Glomerular visceral epithelial cell (primary cell): Measurements from ENCODE around the gene VWC2L.

Experiments
- DNase-seq: peaks from one replicate; pipeline ENCODE4 v3.0.0-alpha.2; 2016; ENCODE audit errors: extremely low spot score

The VWC2L gene

GRCh38 chr2:214469728-214470127 lies 58.9 kb downstream of the VWC2L start:
- DNase-seq, result no peak

- no peak for DNase-seq
These were observed 60.5 kb downstream of the VWC2L start for GRCh38 chr2:214471382-214471781.

- no peak for DNase-seq
These were observed 61.1 kb downstream of the VWC2L start for GRCh38 chr2:214471990-214472389.

GRCh38 chr2:214477305-214477704 lies 66.5 kb downstream of the VWC2L start:
- no peak for DNase-seq

- no peak for DNase-seq
These were observed 70.3 kb downstream of the VWC2L start for GRCh38 chr2:214481204-214481603.

- DNase-seq, result no peak
These were observed 71.9 kb downstream of the VWC2L start for GRCh38 chr2:214482728-214483127.

- DNase-seq, result no peak
These were observed 73.4 kb downstream of the VWC2L start for GRCh38 chr2:214484239-214484638.

- DNase-seq, result no peak
These were observed 73.8 kb downstream of the VWC2L start for GRCh38 chr2:214484701-214485100.

- DNase-seq, result no peak
These were observed 78.3 kb downstream of the VWC2L start for GRCh38 chr2:214489181-214489580.

- no peak for DNase-seq
These were observed 78.8 kb downstream of the VWC2L start for GRCh38 chr2:214489702-214490101.

- DNase-seq, result peak; percentile 16
These were observed 81.3 kb downstream of the VWC2L start for GRCh38 chr2:214492152-214492551.

GRCh38 chr2:214492608-214493007 lies 81.8 kb downstream of the VWC2L start:
- DNase-seq, result no peak

- DNase-seq, result no peak
These were observed 86.6 kb downstream of the VWC2L start for GRCh38 chr2:214497489-214497888.

- no peak for DNase-seq
These were observed 92.7 kb downstream of the VWC2L start for GRCh38 chr2:214503568-214503967.

- no peak for DNase-seq
These were observed 93.9 kb downstream of the VWC2L start for GRCh38 chr2:214504599-214505376.

GRCh38 chr2:214507032-214507431 lies 96.2 kb downstream of the VWC2L start:
- DNase-seq, result no peak

- no peak for DNase-seq
These were observed 103.8 kb downstream of the VWC2L start for GRCh38 chr2:214514704-214515103.

GRCh38 chr2:214515111-214515510 lies 104.3 kb downstream of the VWC2L start:
- DNase-seq, result no peak

- DNase-seq, result no peak
These were observed 108.5 kb downstream of the VWC2L start for GRCh38 chr2:214519258-214519818.

- no peak for DNase-seq
These were observed 118.2 kb downstream of the VWC2L start for GRCh38 chr2:214529021-214529420.

GRCh38 chr2:214529514-214529913 lies 118.7 kb downstream of the VWC2L start:
- DNase-seq, result no peak

GRCh38 chr2:214533541-214533940 lies 122.7 kb downstream of the VWC2L start:
- no peak for DNase-seq

- no peak for DNase-seq
These were observed 125.8 kb downstream of the VWC2L start for GRCh38 chr2:214536625-214537024.

GRCh38 chr2:214537929-214538328 lies 127.1 kb downstream of the VWC2L start:
- DNase-seq, result no peak
